HepG2 (cell line): ENCODE data around the gene ANKRD29. TPM values are rescaled to one million over a fixed set of nuclear protein-coding genes. Genes with fewer than 3 reads are reported as not detected.
A peak's percentile ranks its signal among the peaks of the same experiment; 100 is the strongest.

Experiments
- DPF2 ChIP-seq: sonication (generic); formaldehyde crosslinking; IDR thresholded peaks from 2 replicates; pipeline ENCODE4 v1.4.0; 2020; ENCODE audit warnings: mild to moderate bottlenecking, low read depth, missing genetic modification reagents, borderline replicate concordance
- FOXP1 ChIP-seq, 2 experiments: fragments of 450-650 bp in 1 of 2; IDR thresholded peaks; 2 replicates each; pipeline ENCODE4 v1.6.1; 2017 to 2018; ENCODE audit warnings: antibody characterized with exemption in 1 of 2
- HNF4A ChIP-seq: sonication (generic); formaldehyde crosslinking; IDR thresholded peaks from 2 replicates; pipeline ENCODE4 v1.4.0; 2020; ENCODE audit warnings: missing genetic modification reagents
- KDM4B ChIP-seq: sonication (generic); formaldehyde crosslinking; IDR thresholded peaks from 2 replicates; pipeline ENCODE4 v1.4.0; 2020; ENCODE audit warnings: missing genetic modification reagents
- MIER3 ChIP-seq: IDR thresholded peaks from 2 replicates; pipeline ENCODE4 v1.6.1; 2016; ENCODE audit warnings: missing compliant biosample characterization, borderline replicate concordance
- MNT ChIP-seq: fragments of 450-650 bp; IDR thresholded peaks from 2 replicates; pipeline ENCODE4 v1.6.1; 2016
- MYC ChIP-seq: sonication (generic); formaldehyde crosslinking; IDR thresholded peaks from 2 replicates; pipeline ENCODE4 v1.9.0; 2021; ENCODE audit warnings: missing genetic modification reagents, borderline replicate concordance
- NKX3-1 ChIP-seq: sonication (generic); formaldehyde crosslinking; IDR thresholded peaks from 2 replicates; pipeline ENCODE4 v1.5.0; 2020; ENCODE audit warnings: missing genetic modification reagents
- PREB ChIP-seq: sonication (generic); formaldehyde crosslinking; IDR thresholded peaks from 2 replicates; pipeline ENCODE4 v1.4.0; 2020; ENCODE audit warnings: missing genetic modification reagents
- RNF2 ChIP-seq: fragments of 450-650 bp; conservative IDR thresholded peaks from 2 replicates; pipeline ENCODE4 v1.6.1; 2016; ENCODE audit warnings: low read depth
- RXRA ChIP-seq: sonication (generic); formaldehyde crosslinking; IDR thresholded peaks from 2 replicates; pipeline ENCODE4 v1.5.1; 2020; ENCODE audit warnings: missing genetic modification reagents
- SMAD3 ChIP-seq: sonication (generic); formaldehyde crosslinking; IDR thresholded peaks from 2 replicates; pipeline ENCODE4 v1.4.0; 2020; ENCODE audit warnings: missing genetic modification reagents
- SNAPC4 ChIP-seq: sonication (generic); formaldehyde crosslinking; IDR thresholded peaks from 2 replicates; pipeline ENCODE4 v1.4.0; 2020; ENCODE audit warnings: mild to moderate bottlenecking, missing genetic modification reagents
- SRSF9 ChIP-seq: fragments of 200-400 bp; formaldehyde crosslinking; IDR thresholded peaks from 2 replicates; pipeline ENCODE4 v1.6.1; 2018; ENCODE audit warnings: borderline replicate concordance, mild to moderate bottlenecking, low read depth, low read length; ENCODE audit not compliant: insufficient read depth, poor library complexity, severe bottlenecking
- ZBTB7B ChIP-seq: sonication (generic); formaldehyde crosslinking; IDR thresholded peaks from 2 replicates; pipeline ENCODE4 v1.4.0; 2020; ENCODE audit warnings: missing genetic modification reagents
- ZFP36 ChIP-seq: fragments of 150-350 bp; IDR thresholded peaks from 2 replicates; pipeline ENCODE4 v1.6.1; 2018; ENCODE audit warnings: borderline replicate concordance, low read length, low read depth; ENCODE audit not compliant: partially characterized antibody
- ZNF160 ChIP-seq: sonication (generic); formaldehyde crosslinking; IDR thresholded peaks from 2 replicates; pipeline ENCODE4 v1.8.0; 2022; ENCODE audit warnings: mild to moderate bottlenecking, inconsistent platforms, missing genetic modification reagents
- ZNF382 ChIP-seq: sonication (generic); formaldehyde crosslinking; IDR thresholded peaks from 2 replicates; pipeline ENCODE4 v1.5.0; 2020; ENCODE audit warnings: missing genetic modification reagents, mild to moderate bottlenecking, borderline replicate concordance
- ZNF446 ChIP-seq: sonication (generic); formaldehyde crosslinking; IDR thresholded peaks from 2 replicates; pipeline ENCODE4 v1.5.0; 2020; ENCODE audit warnings: mild to moderate bottlenecking, missing genetic modification reagents
- ZNF891 ChIP-seq: sonication (generic); formaldehyde crosslinking; IDR thresholded peaks from 2 replicates; pipeline ENCODE4 v1.5.0; 2020; ENCODE audit warnings: mild to moderate bottlenecking, missing genetic modification reagents
- polyA plus RNA-seq, 8 experiments: library from polyadenylated mRNA; depleted of rRNA in 3 of 8; stranded (reverse) in 7 of 8; unstranded in 1 of 8; fragments of >200 nt; fragmentation: Illumina TruSeq in 4 of 8; extraction: Trizol in 4 of 8; gene quantifications; 2 replicates each; pipeline versions ENCODE4 v1.2.1 to v1.2.3, GENCODE V29; 2011 to 2016; ENCODE audit warnings: low read depth in 4 of 8, missing spikeins in 1 of 8, mixed read lengths in 1 of 8; ENCODE audit not compliant: insufficient read depth in 1 of 8
- total RNA-seq, 5 experiments: library from RNA; depleted of rRNA; stranded (reverse); fragments of >200 nt; fragmentation: Illumina TruSeq; extraction: Trizol; gene quantifications; 2 replicates each; pipeline ENCODE4 v1.2.3, GENCODE V29; 2016; ENCODE audit warnings: low read depth in 1 of 5
- TF ChIP-seq, protein P1 (sequence below): sonication (generic); formaldehyde crosslinking; IDR thresholded peaks from 2 replicates; pipeline ENCODE4 v1.4.0; 2020; ENCODE audit warnings: mild to moderate bottlenecking, low read depth, missing genetic modification reagents

Gene ANKRD29
- total and polyA plus RNA-seq, 2 of the 13 experiments (the other 11 are each of a cell fraction or from before 2014, with no cell fraction given): not detected

DNA sequence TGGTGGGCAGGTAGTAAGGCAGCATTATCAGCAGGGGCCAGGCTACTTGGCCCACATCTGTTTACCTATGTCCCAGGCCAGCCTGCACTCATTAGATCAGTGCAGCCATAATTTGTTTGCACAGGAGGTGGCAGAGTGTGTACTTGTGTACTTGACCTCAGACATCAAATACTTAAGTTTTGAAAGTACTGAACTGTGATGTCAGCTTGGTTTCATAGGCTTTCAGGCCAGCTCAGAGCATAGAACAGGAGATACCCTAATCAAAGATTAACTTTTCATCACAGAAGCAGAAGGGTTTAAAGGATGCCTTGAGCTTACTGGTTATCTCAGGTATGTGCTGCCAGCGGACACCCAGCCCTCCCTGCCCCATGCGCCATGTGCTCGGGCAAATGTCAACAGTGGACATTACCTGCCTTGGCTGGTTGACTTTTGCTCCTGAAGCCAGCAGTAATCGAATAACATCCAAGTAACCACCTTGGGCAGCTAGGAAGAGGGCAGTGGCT lies 33.2 kb downstream of the ANKRD29 start (continued):
- TF ChIP-seq MNT: peak; percentile 83
- no peak for TF ChIP-seq ZNF891 (CRISPR knock-in tag)
- TF ChIP-seq FOXP1 (IDR thresholded peaks at IDR 0.05): peak; percentile 66; the same call in 1 of the 2 replicates
- TF ChIP-seq FOXP1 (CRISPR knock-in tag; IDR thresholded peaks at IDR 0.05): peak; percentile 91
- TF ChIP-seq SNAPC4 (CRISPR knock-in tag): no peak
- TF ChIP-seq ZBTB7B (CRISPR knock-in tag): peak; percentile 26; the same call in 1 of the 2 replicates
- TF ChIP-seq ZNF446 (CRISPR knock-in tag): no peak
- TF ChIP-seq DPF2 (CRISPR knock-in tag): 0 out of 2 replicates have a peak, but pooled peaks have one; percentile 45
- peak; percentile 77; the same call in 1 of the 2 replicates for TF ChIP-seq NKX3-1
- TF ChIP-seq, protein P1, sequence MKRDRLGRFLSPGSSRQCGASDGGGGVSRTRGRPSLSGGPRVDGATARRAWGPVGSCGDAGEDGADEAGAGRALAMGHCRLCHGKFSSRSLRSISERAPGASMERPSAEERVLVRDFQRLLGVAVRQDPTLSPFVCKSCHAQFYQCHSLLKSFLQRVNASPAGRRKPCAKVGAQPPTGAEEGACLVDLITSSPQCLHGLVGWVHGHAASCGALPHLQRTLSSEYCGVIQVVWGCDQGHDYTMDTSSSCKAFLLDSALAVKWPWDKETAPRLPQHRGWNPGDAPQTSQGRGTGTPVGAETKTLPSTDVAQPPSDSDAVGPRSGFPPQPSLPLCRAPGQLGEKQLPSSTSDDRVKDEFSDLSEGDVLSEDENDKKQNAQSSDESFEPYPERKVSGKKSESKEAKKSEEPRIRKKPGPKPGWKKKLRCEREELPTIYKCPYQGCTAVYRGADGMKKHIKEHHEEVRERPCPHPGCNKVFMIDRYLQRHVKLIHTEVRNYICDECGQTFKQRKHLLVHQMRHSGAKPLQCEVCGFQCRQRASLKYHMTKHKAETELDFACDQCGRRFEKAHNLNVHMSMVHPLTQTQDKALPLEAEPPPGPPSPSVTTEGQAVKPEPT (CRISPR knock-in tag): no peak
- TF ChIP-seq PREB: no peak
- TF ChIP-seq HNF4A (CRISPR knock-in tag): peak; percentile 35
- 0 out of 2 replicates have a peak, but pooled peaks have one; percentile 35 for TF ChIP-seq SMAD3 (CRISPR knock-in tag)
- no peak for TF ChIP-seq KDM4B
- TF ChIP-seq RXRA (CRISPR knock-in tag): peak; percentile 95; the same call in 1 of the 2 replicates
- TF ChIP-seq ZNF160 (CRISPR knock-in tag): no peak
- peak; percentile 86 for TF ChIP-seq MYC
- peak; percentile 56; the same call in 1 of the 2 replicates for TF ChIP-seq RNF2
- no peak for TF ChIP-seq SRSF9
- TF ChIP-seq ZFP36: peak; percentile 45
- TF ChIP-seq MIER3 (CRISPR knock-in tag): peak; percentile 51; the same call in 1 of the 2 replicates
- TF ChIP-seq ZNF382 (CRISPR knock-in tag): no peak
